NT2/D1 (cell line): ENCODE measurements around the gene CEBPE.
"Not testable (repeated sequence)": the region's sequence is repeated elsewhere in the genome, so short reads cannot be mapped to it uniquely, and the experiment has no call there.

Source experiments
- DNase-seq: peaks from one replicate; pipeline ENCODE4 v3.0.0-alpha.2; 2011; ENCODE audit warnings: low read depth, low spot score
- H3K27me3 ChIP-seq: 2 replicates; pipeline ENCODE4 v1.6.0; 2011; ENCODE audit warnings: mild to moderate bottlenecking; ENCODE audit not compliant: insufficient read length, insufficient read depth
- H3K36me3 ChIP-seq: 2 replicates; pipeline ENCODE4 v1.6.1; 2011; ENCODE audit warnings: mild to moderate bottlenecking, low read length, mixed read lengths; ENCODE audit not compliant: insufficient read depth, insufficient read length
- H3K4me1 ChIP-seq: 2 replicates; pipeline ENCODE4 v1.5.1; 2011; ENCODE audit not compliant: insufficient read depth, insufficient read length
- H3K4me3 ChIP-seq: 2 replicates; pipeline ENCODE4 v1.5.1; 2011; ENCODE audit warnings: low read depth; ENCODE audit not compliant: insufficient read length
- H3K9ac ChIP-seq: 2 replicates; pipeline ENCODE4 v1.6.0; 2011; ENCODE audit warnings: low read depth; ENCODE audit not compliant: insufficient read length
- H3K9me3 ChIP-seq: 2 replicates; pipeline ENCODE4 v1.5.1; 2011; ENCODE audit warnings: mild to moderate bottlenecking, low read length; ENCODE audit not compliant: insufficient read depth
- SUZ12 ChIP-seq: IDR thresholded peaks from 2 replicates; pipeline ENCODE4 v1.6.1; 2011; ENCODE audit not compliant: insufficient read length, insufficient read depth; ENCODE audit errors: extremely low read depth
- YY1 ChIP-seq: IDR thresholded peaks from 2 replicates; pipeline ENCODE4 v1.6.1; 2011; ENCODE audit not compliant: insufficient read length, insufficient read depth
- ZNF274 ChIP-seq: IDR thresholded peaks from 2 replicates; pipeline ENCODE4 v1.6.1; 2011; ENCODE audit warnings: mild to moderate bottlenecking, low read depth, low read length

Gene CEBPE

GRCh38 chr14:23112359-23113178 lies 6.5 kb downstream of the CEBPE start:
- peaks cover 9% of the 10 kb centered on the region for H3K4me1 ChIP-seq
- no peak overlapping the region for H3K4me3 ChIP-seq
- H3K36me3 ChIP-seq, result no peaks in the 10 kb centered on the region
- TF ChIP-seq ZNF274 (no peak), YY1 (no peak), SUZ12 (no peak)
- H3K27me3 ChIP-seq, result peaks cover 6% of the 10 kb centered on the region
- DNase-seq, result no peak
- peak overlapping the region; percentile 26 for H3K9ac ChIP-seq
- peaks cover 8% of the 10 kb centered on the region; the same call in 1 of the 2 replicates for H3K9me3 ChIP-seq

GRCh38 chr14:23110579-23111365 lies 8.3 kb downstream of the CEBPE start:
- Histone ChIP-seq H3K27me3 (peaks cover 6% of the 10 kb centered on the region), H3K9me3 (peaks cover 8% of the 10 kb centered on the region; the same call in 1 of the 2 replicates), H3K36me3 (no peaks in the 10 kb centered on the region), H3K4me3 (no peak overlapping the region), H3K4me1 (peaks cover 4% of the 10 kb centered on the region), H3K9ac (no peak overlapping the region)
- TF ChIP-seq ZNF274 (no peak), SUZ12 (no peak), YY1 (no peak)
- no peak for DNase-seq

GRCh38 chr14:23109769-23110168 lies 9.3 kb downstream of the CEBPE start:
- Histone ChIP-seq H3K27me3 (peaks cover 6% of the 10 kb centered on the region), H3K9me3 (peaks cover 8% of the 10 kb centered on the region; the same call in 1 of the 2 replicates), H3K9ac (no peak overlapping the region), H3K4me1 (peaks cover 4% of the 10 kb centered on the region), H3K4me3 (no peak overlapping the region), H3K36me3 (no peaks in the 10 kb centered on the region)
- no peak for TF ChIP-seq YY1
- TF ChIP-seq ZNF274, result no peak
- no peak for TF ChIP-seq SUZ12
- DNase-seq, result no peak

GRCh38 chr14:23108169-23108568 lies 10.9 kb downstream of the CEBPE start:
- H3K27me3 ChIP-seq, DNase-seq: not testable (repeated sequence)

GRCh38 chr14:23107620-23108019 lies 11.4 kb downstream of the CEBPE start:
- not testable (repeated sequence) for H3K36me3 ChIP-seq, H3K4me1 ChIP-seq, H3K9me3 ChIP-seq, H3K4me3 ChIP-seq, DNase-seq, H3K27me3 ChIP-seq, H3K9ac ChIP-seq

More at GRCh38 chr14:23108169-23108568, 10.9 kb downstream of the CEBPE start:
- H3K36me3 ChIP-seq, H3K9me3 ChIP-seq, H3K4me1 ChIP-seq, H3K4me3 ChIP-seq, H3K9ac ChIP-seq: not testable (repeated sequence)

- peaks cover 6% of the 10 kb centered on the region for H3K27me3 ChIP-seq
- H3K36me3 ChIP-seq, result no peaks in the 10 kb centered on the region
- H3K4me1 ChIP-seq, result no peaks in the 10 kb centered on the region
- TF ChIP-seq SUZ12 (no peak), ZNF274 (no peak), YY1 (no peak)
- no peak overlapping the region for H3K9ac ChIP-seq
- H3K9me3 ChIP-seq, result peaks cover 8% of the 10 kb centered on the region; the same call in 1 of the 2 replicates
- no peak overlapping the region for H3K4me3 ChIP-seq
- DNase-seq, result no peak
Observed at GRCh38 chr14:23106747-23107045, 12.4 kb downstream of the CEBPE start.

- TF ChIP-seq YY1 (no peak), ZNF274 (no peak), SUZ12 (no peak)
- no peak overlapping the region for H3K9ac ChIP-seq
Observed at GRCh38 chr14:23105348-23105824, 13.7 kb downstream of the CEBPE start.

More at GRCh38 chr14:23105348-23105824, 13.7 kb downstream of the CEBPE start:
- no peaks in the 10 kb centered on the region for H3K36me3 ChIP-seq
- H3K4me1 ChIP-seq, result no peaks in the 10 kb centered on the region
- H3K27me3 ChIP-seq, result no peaks in the 10 kb centered on the region
- no peak overlapping the region for H3K4me3 ChIP-seq
- peaks cover 8% of the 10 kb centered on the region; the same call in 1 of the 2 replicates for H3K9me3 ChIP-seq
- no peak for DNase-seq
